MM.1S (cell line): Measurements from ENCODE around the gene DAB2IP.

Experiments used
- EZH2 ChIP-seq: fragments of 300-600 bp; sonication (generic); optimal IDR thresholded peaks from 2 replicates; pipeline ENCODE3; 2017; ENCODE audit warnings: low read depth, mild to moderate bottlenecking, antibody characterized with exemption, low read length, mixed read lengths
- EZH2phosphoT487 ChIP-seq: fragments of 300-600 bp; sonication (generic); IDR thresholded peaks from 2 replicates; pipeline ENCODE4 v1.6.1; 2018; ENCODE audit warnings: antibody characterized with exemption, low read length
- TF ChIP-seq, protein P1 (sequence below): fragments of 300-600 bp; sonication (generic); IDR thresholded peaks from 2 replicates; pipeline ENCODE4 v1.5.1; 2016; ENCODE audit warnings: antibody characterized with exemption, low read length, mixed read lengths

GRCh38 chr9:121756474-121757280, 105.2 kb downstream of the DAB2IP start:
- TF ChIP-seq, protein P1, sequence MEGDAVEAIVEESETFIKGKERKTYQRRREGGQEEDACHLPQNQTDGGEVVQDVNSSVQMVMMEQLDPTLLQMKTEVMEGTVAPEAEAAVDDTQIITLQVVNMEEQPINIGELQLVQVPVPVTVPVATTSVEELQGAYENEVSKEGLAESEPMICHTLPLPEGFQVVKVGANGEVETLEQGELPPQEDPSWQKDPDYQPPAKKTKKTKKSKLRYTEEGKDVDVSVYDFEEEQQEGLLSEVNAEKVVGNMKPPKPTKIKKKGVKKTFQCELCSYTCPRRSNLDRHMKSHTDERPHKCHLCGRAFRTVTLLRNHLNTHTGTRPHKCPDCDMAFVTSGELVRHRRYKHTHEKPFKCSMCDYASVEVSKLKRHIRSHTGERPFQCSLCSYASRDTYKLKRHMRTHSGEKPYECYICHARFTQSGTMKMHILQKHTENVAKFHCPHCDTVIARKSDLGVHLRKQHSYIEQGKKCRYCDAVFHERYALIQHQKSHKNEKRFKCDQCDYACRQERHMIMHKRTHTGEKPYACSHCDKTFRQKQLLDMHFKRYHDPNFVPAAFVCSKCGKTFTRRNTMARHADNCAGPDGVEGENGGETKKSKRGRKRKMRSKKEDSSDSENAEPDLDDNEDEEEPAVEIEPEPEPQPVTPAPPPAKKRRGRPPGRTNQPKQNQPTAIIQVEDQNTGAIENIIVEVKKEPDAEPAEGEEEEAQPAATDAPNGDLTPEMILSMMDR, result no peak
- TF ChIP-seq EZH2phosphoT487 (no peak), EZH2 (no peak)
